8988T (cell line): ENCODE measurements around the gene MAGOH.

Source experiments
- DNase-seq: peaks from one replicate; pipeline ENCODE4 v3.0.0; 2011

Gene MAGOH

DNA sequence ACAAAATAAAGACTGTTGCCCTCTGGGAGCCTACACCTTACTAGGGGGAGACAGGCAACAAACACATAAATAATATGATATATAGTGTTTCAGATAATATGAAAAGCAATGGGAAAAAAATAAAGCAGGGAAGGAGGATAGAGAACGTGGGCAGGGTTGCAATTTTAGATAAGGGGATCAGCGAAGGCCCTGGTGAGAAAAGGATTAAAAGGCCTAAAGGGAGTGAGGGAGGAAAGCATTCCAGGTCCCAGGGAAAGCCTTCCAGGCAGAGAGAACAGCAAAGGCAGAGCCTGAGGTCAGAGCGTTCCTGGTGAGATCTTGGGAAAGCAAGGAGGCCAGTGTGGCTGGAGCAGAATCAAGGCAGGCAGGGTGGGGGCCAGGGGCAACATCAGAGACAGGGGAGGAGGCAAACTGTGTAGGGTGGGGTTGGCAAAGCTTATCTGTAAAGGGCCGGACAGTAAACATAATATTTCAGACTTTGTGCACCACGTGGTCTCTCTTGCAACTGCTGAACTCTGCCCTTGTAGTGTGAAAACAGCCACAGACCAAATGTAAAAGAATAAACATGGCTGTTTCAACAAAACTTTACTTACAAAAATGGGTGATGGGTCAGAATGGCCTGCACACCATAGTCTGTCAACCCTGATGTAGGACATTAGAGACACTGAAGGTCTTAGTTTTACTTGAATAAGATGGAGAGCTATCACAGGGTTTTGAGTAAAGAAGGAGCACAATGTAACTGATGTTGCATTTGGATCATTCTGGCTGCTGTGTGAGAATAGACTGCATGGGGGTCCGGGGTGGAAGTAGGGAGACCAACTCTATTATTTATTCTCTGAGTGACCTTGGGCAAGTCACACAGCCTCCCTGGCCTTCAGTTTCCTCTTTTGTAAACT, 55.0 kb downstream of the MAGOH start:
- DNase-seq: no peak

DNA sequence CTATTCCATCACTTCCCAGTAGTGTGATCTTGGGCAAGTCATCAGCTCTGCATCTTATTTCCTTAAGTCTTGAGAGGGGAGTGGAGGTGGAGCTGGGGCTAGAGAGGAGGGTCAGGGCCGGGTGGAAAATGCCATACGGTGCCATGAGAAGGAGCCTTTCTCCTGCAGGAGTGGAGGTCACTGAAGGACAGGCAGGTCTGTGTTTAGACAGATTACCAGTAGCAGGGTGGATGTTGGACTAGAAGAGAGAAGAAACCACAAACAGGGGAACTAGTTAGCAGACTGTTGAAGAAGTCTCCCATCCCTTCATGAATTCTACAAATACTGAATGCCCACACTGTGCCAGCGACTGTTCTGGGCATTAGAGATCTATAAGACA, 55.6 kb downstream of the MAGOH start:
- DNase-seq: no peak

DNA sequence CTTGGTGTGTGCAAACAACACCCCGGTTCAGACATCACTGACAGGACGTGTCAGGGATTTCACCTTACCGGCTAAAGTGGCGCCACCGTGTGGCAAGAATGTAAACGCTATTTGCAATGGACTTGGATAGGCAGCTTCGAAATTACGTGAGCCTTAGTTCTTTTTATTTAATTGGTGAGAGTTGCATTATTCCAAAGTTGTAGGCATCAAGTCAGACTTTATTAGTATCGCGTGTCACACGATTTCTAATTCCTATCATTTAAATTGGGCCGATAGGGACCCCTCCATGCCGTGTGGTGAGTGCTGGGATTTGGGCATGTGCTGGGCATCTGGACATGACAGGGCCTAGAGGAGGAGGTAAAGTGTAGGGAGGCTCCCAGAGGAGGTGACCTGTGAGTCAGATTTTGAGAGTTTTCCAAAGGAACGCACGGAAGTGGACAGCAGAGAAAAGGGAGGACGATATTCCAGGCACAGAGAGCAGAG, 56.2 kb downstream of the MAGOH start:
- peak; percentile 37 for DNase-seq

DNA sequence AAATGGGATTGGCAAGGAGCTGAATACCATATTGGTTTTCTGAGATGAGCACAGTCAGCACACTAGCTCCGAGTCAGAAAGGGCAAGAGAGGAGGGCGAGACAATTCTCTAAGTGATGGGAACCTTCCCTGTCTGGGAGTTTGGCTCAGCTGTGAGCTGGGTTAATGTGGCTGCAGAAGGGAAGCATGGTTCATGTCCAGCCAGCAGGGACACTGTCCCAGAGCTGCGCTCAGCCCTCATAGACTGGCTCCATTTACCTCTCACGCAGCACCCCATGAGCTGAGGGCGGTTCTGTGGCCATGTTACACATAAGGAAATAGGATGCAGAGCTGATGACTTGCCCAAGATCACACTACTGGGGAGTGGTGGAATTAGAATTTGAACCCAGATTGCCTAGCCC, 57.4 kb downstream of the MAGOH start:
- no peak for DNase-seq

DNA sequence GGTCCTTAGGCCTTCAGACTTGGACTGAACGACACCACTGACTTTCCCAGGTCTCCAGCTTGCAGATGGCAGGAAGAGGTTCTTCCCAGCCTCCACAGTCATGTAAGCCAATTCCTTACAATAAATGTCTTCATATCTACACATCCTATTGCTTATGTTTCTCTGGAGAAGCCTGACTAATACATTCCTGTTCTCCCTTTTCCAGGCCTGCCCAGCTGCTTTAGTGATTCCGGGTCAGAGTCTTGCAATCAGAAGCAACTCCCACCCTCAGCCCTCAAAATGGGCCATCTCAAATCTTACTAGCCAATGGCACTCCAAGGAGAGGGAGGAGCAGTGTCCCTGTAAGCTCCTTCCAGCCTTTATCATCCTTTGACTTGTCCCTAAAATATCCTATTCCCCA, 58.1 kb downstream of the MAGOH start:
- no peak for DNase-seq
